Mesenchymal stem cell (in vitro differentiated cells and primary cell): ENCODE measurements around the gene NUDT22.

Experiments
- DNase-seq: peaks from one replicate; pipeline ENCODE4 v3.0.0-alpha.2; 2013
- H2AFZ ChIP-seq: one replicate; pipeline ENCODE4 v1.6.1; 2013; ENCODE audit warnings: low read depth, mild to moderate bottlenecking, control low read depth, inconsistent platforms, low read length, moderate library complexity
- H2AK5ac ChIP-seq: 2 replicates; pipeline ENCODE4 v1.6.1; 2013; ENCODE audit warnings: low read length, moderate library complexity, mild to moderate bottlenecking, inconsistent platforms; ENCODE audit not compliant: severe bottlenecking
- H2BK120ac ChIP-seq: one replicate; pipeline ENCODE4 v1.6.1; 2013; ENCODE audit warnings: low read depth, mild to moderate bottlenecking, inconsistent platforms, low read length, moderate library complexity
- H2BK12ac ChIP-seq, 2 experiments: one replicate each; pipeline ENCODE4 v1.6.1; 2013; ENCODE audit warnings: inconsistent platforms in 2 of 2, low read length in 2 of 2, mild to moderate bottlenecking in 2 of 2, moderate library complexity in 2 of 2, control low read depth in 1 of 2
- H2BK15ac ChIP-seq: one replicate; pipeline ENCODE4 v1.6.1; 2013; ENCODE audit warnings: mild to moderate bottlenecking, low read depth, inconsistent platforms; ENCODE audit not compliant: poor library complexity, severe bottlenecking
- H2BK5ac ChIP-seq: 2 replicates; pipeline ENCODE4 v1.6.1; 2013; ENCODE audit warnings: low read depth, mild to moderate bottlenecking, low read length, control low read depth, inconsistent platforms; ENCODE audit not compliant: poor library complexity, severe bottlenecking
- H3K14ac ChIP-seq, 2 experiments: one replicate each; pipeline ENCODE4 v1.6.1; 2013; ENCODE audit warnings: inconsistent platforms in 2 of 2, low read length in 2 of 2, control low read depth in 1 of 2, mild to moderate bottlenecking in 1 of 2, moderate library complexity in 1 of 2
- H3K18ac ChIP-seq, 2 experiments: one replicate each; pipeline ENCODE4 v1.6.1; 2013; ENCODE audit warnings: inconsistent platforms in 2 of 2, low read length in 2 of 2, control low read depth in 1 of 2, low read depth in 1 of 2, mild to moderate bottlenecking in 1 of 2
- H3K23ac ChIP-seq, 2 experiments: one replicate each; pipeline ENCODE4 v1.6.1; 2013; ENCODE audit warnings: inconsistent platforms in 2 of 2, low read length in 2 of 2, mild to moderate bottlenecking in 2 of 2, moderate library complexity in 2 of 2, control low read depth in 1 of 2
- H3K27ac ChIP-seq: 2 replicates; pipeline ENCODE4 v1.5.1; 2013; ENCODE audit warnings: mild to moderate bottlenecking, moderate library complexity, low read length, control low read depth, inconsistent platforms; ENCODE audit not compliant: poor library complexity, severe bottlenecking
- H3K27me3 ChIP-seq, 2 experiments: 2 replicates each; pipeline versions ENCODE4 v1.6.1 to v1.7.0; 2013; ENCODE audit warnings: low read length in 2 of 2, mild to moderate bottlenecking in 2 of 2, moderate library complexity in 2 of 2, control low read depth in 1 of 2, inconsistent platforms in 1 of 2; ENCODE audit not compliant: control insufficient read depth in 1 of 2, insufficient read depth in 1 of 2
- H3K36me3 ChIP-seq, 2 experiments: 2 replicates each; pipeline versions ENCODE4 v1.6.1 to v1.7.0; 2013; ENCODE audit warnings: low read length in 2 of 2, control low read depth in 1 of 2, inconsistent platforms in 1 of 2, low read depth in 1 of 2, mild to moderate bottlenecking in 1 of 2; ENCODE audit not compliant: insufficient read depth in 2 of 2, control insufficient read depth in 1 of 2
- H3K4ac ChIP-seq, 2 experiments: one replicate each; pipeline ENCODE4 v1.6.1; 2013; ENCODE audit warnings: inconsistent platforms in 2 of 2, low read length in 2 of 2, mild to moderate bottlenecking in 2 of 2, moderate library complexity in 2 of 2, control low read depth in 1 of 2, low read depth in 1 of 2
- H3K4me1 ChIP-seq: 2 replicates; pipeline ENCODE4 v1.6.1; 2013; ENCODE audit warnings: low read depth, low read length, control low read depth; ENCODE audit not compliant: control insufficient read depth, insufficient read depth
- H3K4me2 ChIP-seq: 2 replicates; pipeline ENCODE4 v1.6.1; 2013; ENCODE audit warnings: low read length, mild to moderate bottlenecking, inconsistent platforms; ENCODE audit not compliant: poor library complexity, severe bottlenecking
- H3K4me3 ChIP-seq, 2 experiments: 2 replicates each; pipeline versions ENCODE4 v1.5.1 to v1.7.0; 2013; ENCODE audit warnings: low read length in 2 of 2, mild to moderate bottlenecking in 2 of 2, control low read depth in 1 of 2, low read depth in 1 of 2; ENCODE audit not compliant: insufficient read depth in 1 of 2
- H3K79me1 ChIP-seq: replicated peaks from 2 replicates; pipeline ENCODE4 v1.6.1; 2013; ENCODE audit warnings: mild to moderate bottlenecking, control low read depth, low read length, inconsistent platforms; ENCODE audit not compliant: poor library complexity, severe bottlenecking
- H3K9ac ChIP-seq: 2 replicates; pipeline ENCODE4 v1.7.0; 2013; ENCODE audit warnings: mild to moderate bottlenecking, low read length, moderate library complexity
- H3K9me3 ChIP-seq: 2 replicates; pipeline ENCODE4 v1.7.0; 2013; ENCODE audit warnings: mild to moderate bottlenecking, low read length; ENCODE audit not compliant: control insufficient read depth
- H4K8ac ChIP-seq: one replicate; pipeline ENCODE4 v1.6.1; 2013; ENCODE audit warnings: inconsistent platforms, mild to moderate bottlenecking, low read length, moderate library complexity
- H4K91ac ChIP-seq: one replicate; pipeline ENCODE4 v1.6.1; 2013; ENCODE audit warnings: mild to moderate bottlenecking, low read length, inconsistent platforms
- WGBS: methylation state at CpG from one replicate; pipeline ENCODE4 v1.1.7; 2013; ENCODE audit warnings: mixed read lengths; 5-methylcytosine and 5-hydroxymethylcytosine counted together

Gene NUDT22

GRCh38 chr11:64275031-64275800 lies 49.1 kb downstream of the NUDT22 start:
- Histone ChIP-seq H2BK120ac (no peak overlapping the region), H3K18ac (no peak overlapping the region), H2AK5ac (no peak overlapping the region), H3K14ac (no peak overlapping the region), H3K4ac (no peak overlapping the region), H4K8ac (no peak overlapping the region), H3K9me3 (no peaks in the 10 kb centered on the region), H3K79me1 (peaks cover 25% of the 10 kb centered on the region), H2BK15ac (no peak overlapping the region), H4K91ac (peak overlapping the region; percentile 79), H3K36me3 (peaks cover 36 to 37% of the 10 kb centered on the region in 2 experiments), H3K9ac (no peak overlapping the region), H3K27me3 (no peaks in the 10 kb centered on the region), H3K23ac (no peak overlapping the region), H3K4me2 (no peak overlapping the region), H3K4me1 (peaks cover 20% of the 10 kb centered on the region), H3K27ac (no peak overlapping the region), H2BK5ac (no peak overlapping the region), H3K4me3 (no peak overlapping the region), H2AFZ (no peak overlapping the region), H2BK12ac (no peak overlapping the region)
- DNase-seq, result no peak
- 92% methylated on average over 14 of the region's 15 CpGs for WGBS

GRCh38 chr11:64275841-64276240 lies 49.8 kb downstream of the NUDT22 start:
- Histone ChIP-seq H3K4ac (no peak overlapping the region), H3K79me1 (peaks cover 25% of the 10 kb centered on the region), H4K8ac (no peak overlapping the region)

GRCh38 chr11:64276653-64277431 lies 50.8 kb downstream of the NUDT22 start:
- H3K27ac ChIP-seq, result peak overlapping the region; percentile 71
- no peak overlapping the region for H3K18ac ChIP-seq
- no peak overlapping the region for H4K91ac ChIP-seq
- peak overlapping the region; percentile 30 for H4K8ac ChIP-seq
- H3K4ac ChIP-seq, result no peak overlapping the region
- no peak overlapping the region for H3K14ac ChIP-seq
- H3K9ac ChIP-seq, result peak overlapping the region; percentile 27
- H3K9me3 ChIP-seq, result no peaks in the 10 kb centered on the region
- H2BK12ac ChIP-seq, result no peak overlapping the region
- no peak for DNase-seq
- no peak overlapping the region for H3K4me2 ChIP-seq
- H2AK5ac ChIP-seq, result no peak overlapping the region
- peaks cover 32% of the 10 kb centered on the region for H3K79me1 ChIP-seq
- H3K4me1 ChIP-seq, result peaks cover 16% of the 10 kb centered on the region
- no peaks in the 10 kb centered on the region for H3K27me3 ChIP-seq
- H2BK15ac ChIP-seq, result no peak overlapping the region
- H3K36me3 ChIP-seq, result peaks cover 42 to 43% of the 10 kb centered on the region in 2 experiments
- H2AFZ ChIP-seq, result no peak overlapping the region
- no peak overlapping the region for H3K23ac ChIP-seq
- peak overlapping the region; percentile 48 for H2BK5ac ChIP-seq
- WGBS, result 92% methylated on average over 17 of the region's 17 CpGs
- no peak overlapping the region for H2BK120ac ChIP-seq
- H3K4me3 ChIP-seq, result no peak overlapping the region

More at GRCh38 chr11:64275841-64276240, 49.8 kb downstream of the NUDT22 start:
- Histone ChIP-seq H3K9me3 (no peaks in the 10 kb centered on the region), H2BK15ac (no peak overlapping the region), H3K4me3 (no peak overlapping the region), H2BK120ac (no peak overlapping the region), H2AK5ac (peak overlapping the region; percentile 66), H2AFZ (no peak overlapping the region), H3K27ac (peak overlapping the region; percentile 13), H3K23ac (no peak overlapping the region), H4K91ac (no peak overlapping the region), H3K36me3 (peaks cover 36 to 37% of the 10 kb centered on the region in 2 experiments), H3K27me3 (no peaks in the 10 kb centered on the region), H3K4me2 (no peak overlapping the region), H3K18ac (no peak overlapping the region), H3K9ac (no peak overlapping the region), H2BK12ac (no peak overlapping the region), H3K14ac (no peak overlapping the region), H2BK5ac (no peak overlapping the region), H3K4me1 (peaks cover 20% of the 10 kb centered on the region)
- DNase-seq, result no peak
- WGBS, result no CpG with 5 or more reads among the region's 2 CpGs

GRCh38 chr11:64278576-64279190 lies 52.6 kb downstream of the NUDT22 start:
- H2BK15ac ChIP-seq, result no peak overlapping the region
- no peaks in the 10 kb centered on the region for H3K27me3 ChIP-seq
- H3K4ac ChIP-seq, result no peak overlapping the region
- no peak overlapping the region for H2AFZ ChIP-seq
- no peak overlapping the region for H4K8ac ChIP-seq
- no peak overlapping the region for H4K91ac ChIP-seq
- H3K27ac ChIP-seq, result no peak overlapping the region
- H2BK5ac ChIP-seq, result no peak overlapping the region
- H2BK12ac ChIP-seq, result no peak overlapping the region
- H2AK5ac ChIP-seq, result peak overlapping the region; percentile 17
- 94% methylated on average over 8 of the region's 8 CpGs for WGBS
- no peak overlapping the region for H2BK120ac ChIP-seq
- H3K18ac ChIP-seq, result no peak overlapping the region
- no peak overlapping the region for H3K9ac ChIP-seq
- H3K4me3 ChIP-seq, result no peak overlapping the region
- no peaks in the 10 kb centered on the region for H3K9me3 ChIP-seq
- no peak overlapping the region for H3K4me2 ChIP-seq
- peaks cover 50 to 53% of the 10 kb centered on the region in 2 experiments for H3K36me3 ChIP-seq
- H3K79me1 ChIP-seq, result peaks cover 43% of the 10 kb centered on the region
- H3K4me1 ChIP-seq, result peaks cover 15% of the 10 kb centered on the region
- H3K14ac ChIP-seq, result no peak overlapping the region
- no peak overlapping the region for H3K23ac ChIP-seq
- DNase-seq, result no peak
